NB4 (cell line): ENCODE data around the gene LRMDA.

Source experiments
- MYC ChIP-seq: IDR thresholded peaks from 2 replicates; pipeline ENCODE4 v1.6.1; 2011; ENCODE audit warnings: low read depth, low read length
- POLR2A ChIP-seq: IDR thresholded peaks from 2 replicates; pipeline ENCODE4 v1.6.1; 2011; ENCODE audit warnings: mild to moderate bottlenecking; ENCODE audit not compliant: insufficient read length; ENCODE audit errors: extremely low read depth
- TF ChIP-seq, protein P1 (sequence below): IDR thresholded peaks from one replicate; pipeline ENCODE4 v1.5.1; 2012; ENCODE audit warnings: low read depth, low read length

DNA sequence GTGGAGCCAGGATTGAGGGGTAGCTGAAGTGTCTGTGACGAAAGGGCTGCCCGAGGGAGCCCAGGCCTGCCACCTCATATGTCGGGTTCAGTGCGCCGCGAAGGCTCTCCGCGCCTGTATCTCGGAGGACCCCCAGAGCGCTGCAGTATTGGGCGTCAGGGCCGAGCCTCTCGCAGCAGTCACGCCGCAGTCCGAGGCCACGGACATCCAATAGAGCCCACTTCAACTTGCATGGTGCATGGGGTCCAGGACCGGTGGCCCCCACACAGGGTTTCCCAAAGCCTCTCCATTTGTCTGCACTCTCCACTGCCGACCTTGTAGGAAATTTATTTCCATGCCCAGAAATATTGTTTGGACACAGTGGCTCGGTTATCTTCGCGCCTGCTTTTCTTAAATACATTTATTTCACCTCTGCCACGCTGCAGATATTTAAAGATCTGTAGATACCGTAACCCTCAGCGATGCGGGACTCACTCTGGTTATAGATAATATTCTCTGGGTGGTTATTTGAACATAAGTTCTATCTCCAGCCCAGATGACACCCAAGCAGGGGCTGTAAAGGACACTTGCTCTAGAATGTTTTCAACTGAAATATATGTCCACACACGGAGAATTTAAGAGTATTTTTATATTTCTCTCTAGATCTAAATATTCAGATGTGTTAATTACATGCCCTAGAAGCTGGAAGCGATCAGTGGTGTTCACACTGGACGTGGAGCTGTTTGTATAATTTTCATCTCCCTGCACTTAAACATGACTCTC, 24.8 kb upstream of the LRMDA start:
- TF ChIP-seq, protein P1, sequence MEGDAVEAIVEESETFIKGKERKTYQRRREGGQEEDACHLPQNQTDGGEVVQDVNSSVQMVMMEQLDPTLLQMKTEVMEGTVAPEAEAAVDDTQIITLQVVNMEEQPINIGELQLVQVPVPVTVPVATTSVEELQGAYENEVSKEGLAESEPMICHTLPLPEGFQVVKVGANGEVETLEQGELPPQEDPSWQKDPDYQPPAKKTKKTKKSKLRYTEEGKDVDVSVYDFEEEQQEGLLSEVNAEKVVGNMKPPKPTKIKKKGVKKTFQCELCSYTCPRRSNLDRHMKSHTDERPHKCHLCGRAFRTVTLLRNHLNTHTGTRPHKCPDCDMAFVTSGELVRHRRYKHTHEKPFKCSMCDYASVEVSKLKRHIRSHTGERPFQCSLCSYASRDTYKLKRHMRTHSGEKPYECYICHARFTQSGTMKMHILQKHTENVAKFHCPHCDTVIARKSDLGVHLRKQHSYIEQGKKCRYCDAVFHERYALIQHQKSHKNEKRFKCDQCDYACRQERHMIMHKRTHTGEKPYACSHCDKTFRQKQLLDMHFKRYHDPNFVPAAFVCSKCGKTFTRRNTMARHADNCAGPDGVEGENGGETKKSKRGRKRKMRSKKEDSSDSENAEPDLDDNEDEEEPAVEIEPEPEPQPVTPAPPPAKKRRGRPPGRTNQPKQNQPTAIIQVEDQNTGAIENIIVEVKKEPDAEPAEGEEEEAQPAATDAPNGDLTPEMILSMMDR, result no peak
- TF ChIP-seq POLR2A (no peak), MYC (no peak)
